Heart right ventricle (tissue), 16 donors: Measurements from ENCODE around the gene TP53RK. TPM values are rescaled to one million over a fixed set of nuclear protein-coding genes. Genes with fewer than 3 reads are reported as not detected.

ENCODE experiments used
- ATAC-seq, 8 donors: fragments of 200-7000 bp; cut with Tn5 transposase; one replicate each; pipeline ENCODE4 v1.9.1; 2020; ENCODE audit warnings: mild to moderate bottlenecking in 8 of 8, moderate library complexity in 8 of 8, moderate number of reproducible peaks in 1 of 8
- DNase-seq, 2 donors: peaks; one replicate each; pipeline ENCODE4 v3.0.0-alpha.2; 2020
- H3K27ac ChIP-seq, 10 donors: fragments of 200-600 bp; sonication (generic) in 2 of 10; one replicate each; pipeline versions ENCODE4 v1.5.0 to v1.8.0; 2020 to 2022; ENCODE audit warnings: mild to moderate bottlenecking in 3 of 10
- H3K27me3 ChIP-seq, 7 donors: fragments of 200-600 bp; one replicate each; pipeline ENCODE4 v1.8.0; 2021 to 2022; ENCODE audit warnings: mild to moderate bottlenecking in 2 of 7
- H3K36me3 ChIP-seq, 9 donors: fragments of 200-600 bp; sonication (generic) in 1 of 9; one replicate each; pipeline versions ENCODE4 v1.5.0 to v1.8.0; 2020 to 2022; ENCODE audit warnings: mild to moderate bottlenecking in 2 of 9
- H3K4me1 ChIP-seq, 9 donors: fragments of 200-600 bp; sonication (generic) in 1 of 9; one replicate each; pipeline versions ENCODE4 v1.5.0 to v1.8.0; 2020 to 2022; ENCODE audit warnings: mild to moderate bottlenecking in 4 of 9
- H3K4me3 ChIP-seq, 10 donors: fragments of 200-600 bp; sonication (generic) in 2 of 10; one replicate each; pipeline versions ENCODE4 v1.5.0 to v1.8.0; 2020 to 2022; ENCODE audit warnings: mild to moderate bottlenecking in 7 of 10, moderate library complexity in 2 of 10
- H3K9me3 ChIP-seq, 11 donors: fragments of 200-600 bp in 10 of 11; sonication (generic) in 2 of 11; one replicate each; pipeline versions ENCODE4 v1.5.0 to v1.8.0; 2013 to 2022; ENCODE audit warnings: mild to moderate bottlenecking in 2 of 11, control low read depth in 1 of 11, moderate library complexity in 1 of 11
- CTCF ChIP-seq, 9 donors: fragments of 200-600 bp; sonication (generic) in 2 of 9; IDR thresholded peaks; one replicate each; pipeline versions ENCODE4 v1.5.0 to v1.8.0; 2021 to 2022; ENCODE audit warnings: antibody characterized with exemption in 9 of 9, mild to moderate bottlenecking in 5 of 9, moderate library complexity in 1 of 9
- WGBS, 2 donors: extraction: QIAGEN DNeasy Blood & Tissue Kit; methylation state at CpG; one replicate each; pipeline ENCODE4 v1.1.7; 2013; ENCODE audit warnings: inconsistent platforms in 1 of 2; 5-methylcytosine and 5-hydroxymethylcytosine counted together
- intact Hi-C, 10 donors: fragments of 100-400 bp; cut with DNase I; formaldehyde crosslinking; loops; one replicate each; pipeline versions ENCODE4 v1.11.1 to v1.14.2; 2022
- polyA plus RNA-seq, 2 donors: library from polyadenylated mRNA; stranded (reverse); fragments of 200-250 nt; gene quantifications; one replicate each; pipeline ENCODE4 v1.2.3, GENCODE V29; 2013
- total RNA-seq, 10 donors: library from RNA; stranded (reverse); fragmentation: NEBNext Ultra II Directional in 3 of 10; extraction: Animal tissue kit (Norgen Biotek cat#: 25700) in 3 of 10; gene quantifications; one replicate each; pipeline versions ENCODE4 v1.2.1 to v1.2.4, GENCODE V29; 2021 to 2023
- donor health status: Arrhythmogenic right ventricular cardiomyopathy.
- donor health status: ischemic (EF 13 %, LVEDD 7.1; RV severe dilation, severe dysfunction).
- donor health status: healthy with polysubstance abuse.
- donor health status: DM: no; HTN: yes; CAD: no.
- donor health status: DM: no; HTN: no; CAD: no.
- donor health status: ischemic (EF 25% LVEDD 6.9; RV normal size, moderate dysfunction).
- donor health status: ischemic (EF 25% LVEDD 5.7; RV mildly dilated, moderate dysfunction).
- donor health status: healthy.
- donor health status: DM: yes; HTN: yes; CAD: no.
- donor health status: Ischemic cardiomyopathy.
- donor health status: ischemic (EF 35%, LVEDD 5.7; RV mildly dilated, moderate dysfunction).
- donor health status: nonischemic (EF 11% LVEDD 7.7; RV severe dilation, severe dysfunction).
- donor health status: DM: yes; HTN: yes; CAD: no.
- donor health status: PGD.
- donor health status: ischemic (EF 29% LVEDD 5.4; RV normal size, mild dysfunction).
- donor health status: nonischemic (EF 23%, LVEDD 6.1; RV moderate dilation, normal function).

The TP53RK gene
- total and polyA plus RNA-seq, 12 donors: 3.5 to 7.8 (median 6.4) TPM

- no peaks in the 10 kb centered on the region for H3K36me3 ChIP-seq
- no peak overlapping the region for H3K4me3 ChIP-seq
- H3K27me3 ChIP-seq: peaks cover 0 to 4% (median under 1%) of the 10 kb centered on the region in 7 donors
- H3K27ac ChIP-seq: peak overlapping the region in 2 of 10 donors; percentile 41 to 58
- TF ChIP-seq CTCF (IDR thresholded peaks at IDR 0.05): no peak
- peaks cover 0 to 4% (median 0%) of the 10 kb centered on the region in 11 donors for H3K9me3 ChIP-seq
- DNase-seq (no peak), ATAC-seq (peak; percentile 16 to 82 (median 44))
- H3K4me1 ChIP-seq: peaks cover 0 to 15% (median 4%) of the 10 kb centered on the region in 9 donors
- intact Hi-C loops: no loop called here
- 30 to 37% methylated on average over 2 of the region's 2 CpGs for WGBS, 2 donors
Observed at GRCh38 chr20:46694484-46694883, 5.2 kb upstream of the TP53RK start.

GRCh38 chr20:46691196-46691595, 2.0 kb upstream of the TP53RK start:
- no peak for ATAC-seq
- intact Hi-C loops: no loop called here
- Histone ChIP-seq H3K4me1 (peaks cover 3 to 41% (median 29%) of the 10 kb centered on the region in 9 donors), H3K9me3 (peaks cover 0 to 3% (median 0%) of the 10 kb centered on the region in 11 donors), H3K27ac (no peak overlapping the region), H3K36me3 (peaks cover 0 to 10% (median 6%) of the 10 kb centered on the region in 9 donors), H3K4me3 (no peak overlapping the region), H3K27me3 (no peaks in the 10 kb centered on the region)
- TF ChIP-seq CTCF (IDR thresholded peaks at IDR 0.05): no peak
- no peak for DNase-seq
- WGBS, 2 donors: 68 to 72% methylated on average over 4 of the region's 4 CpGs

GRCh38 chr20:46690219-46691106, 1.2 kb upstream of the TP53RK start:
- TF ChIP-seq CTCF (IDR thresholded peaks at IDR 0.05): no peak
- H3K9me3 ChIP-seq: peaks cover 0 to 3% (median 0%) of the 10 kb centered on the region in 11 donors
- intact Hi-C loops: no loop called here
- H3K27me3 ChIP-seq: no peaks in the 10 kb centered on the region
- H3K4me3 ChIP-seq: peak overlapping the region in 9 of 10 donors; percentile 65 to 95 (median 84)
- WGBS, 2 donors: 59 to 62% methylated on average over 13 of the region's 13 CpGs
- peaks cover 0 to 17% (median 8%) of the 10 kb centered on the region in 9 donors for H3K36me3 ChIP-seq
- peak overlapping the region in 9 of 10 donors; percentile 87 to 99 (median 95) for H3K27ac ChIP-seq
- ATAC-seq (no peak), DNase-seq (no peak)
- H3K4me1 ChIP-seq: peaks cover 3 to 43% (median 29%) of the 10 kb centered on the region in 9 donors

GRCh38 chr20:46689754-46690085, 476 bp upstream of the TP53RK start:
- TF ChIP-seq CTCF (IDR thresholded peaks at IDR 0.05): no peak
- Histone ChIP-seq H3K4me1 (peaks cover 3 to 42% (median 29%) of the 10 kb centered on the region in 9 donors), H3K27ac (peak overlapping the region in 9 of 10 donors; percentile 87 to 99 (median 95)), H3K27me3 (no peaks in the 10 kb centered on the region), H3K36me3 (peaks cover 0 to 23% (median 8%) of the 10 kb centered on the region in 9 donors), H3K4me3 (peak overlapping the region; percentile 65 to 95 (median 83)), H3K9me3 (peaks cover 0 to 3% (median 0%) of the 10 kb centered on the region in 11 donors)
- DNase-seq: no peak
- 0% methylated on average over 12 of the region's 12 CpGs for WGBS, 2 donors
- intact Hi-C loops: loop anchor here in 2 of 10 donors (10.0 kb wide), 2 partner anchors 165 to 555 kb away; no protein-coding TSS in a partner anchor
- ATAC-seq: no peak
